Measurements from ENCODE around the gene SPCS2. TPM values are rescaled to one million over a fixed set of nuclear protein-coding genes. Genes with fewer than 3 reads are reported as not detected.

The SPCS2 gene
- total and polyA plus RNA-seq, 2 of the 8 experiments (the other 6 are each of a cell fraction or from before 2014, with no cell fraction given), result 92.7 to 161 TPM

DNA sequence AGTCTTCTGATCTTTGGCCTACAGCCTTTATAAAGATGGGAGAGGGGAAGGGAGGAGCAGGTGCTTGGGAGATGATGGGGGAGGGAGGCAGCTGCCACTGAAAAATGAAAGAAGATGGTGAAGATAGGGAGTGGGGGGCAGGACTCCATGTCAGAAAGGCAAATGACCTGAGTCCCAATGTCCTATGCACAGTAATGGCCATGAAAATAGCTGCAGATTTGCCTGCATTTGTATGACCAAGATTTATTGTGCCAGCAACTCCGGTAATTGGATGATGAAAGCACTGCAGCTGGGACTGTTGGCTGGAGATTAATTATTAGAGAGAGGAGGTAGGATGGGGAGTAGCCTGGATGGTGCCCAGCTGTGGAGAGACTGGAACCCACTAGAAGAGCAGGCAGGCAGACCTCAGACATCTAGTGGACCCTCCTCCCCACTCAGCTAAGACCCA is 75.7 kb downstream of the SPCS2 start (continued):
- TF ChIP-seq, protein P1, sequence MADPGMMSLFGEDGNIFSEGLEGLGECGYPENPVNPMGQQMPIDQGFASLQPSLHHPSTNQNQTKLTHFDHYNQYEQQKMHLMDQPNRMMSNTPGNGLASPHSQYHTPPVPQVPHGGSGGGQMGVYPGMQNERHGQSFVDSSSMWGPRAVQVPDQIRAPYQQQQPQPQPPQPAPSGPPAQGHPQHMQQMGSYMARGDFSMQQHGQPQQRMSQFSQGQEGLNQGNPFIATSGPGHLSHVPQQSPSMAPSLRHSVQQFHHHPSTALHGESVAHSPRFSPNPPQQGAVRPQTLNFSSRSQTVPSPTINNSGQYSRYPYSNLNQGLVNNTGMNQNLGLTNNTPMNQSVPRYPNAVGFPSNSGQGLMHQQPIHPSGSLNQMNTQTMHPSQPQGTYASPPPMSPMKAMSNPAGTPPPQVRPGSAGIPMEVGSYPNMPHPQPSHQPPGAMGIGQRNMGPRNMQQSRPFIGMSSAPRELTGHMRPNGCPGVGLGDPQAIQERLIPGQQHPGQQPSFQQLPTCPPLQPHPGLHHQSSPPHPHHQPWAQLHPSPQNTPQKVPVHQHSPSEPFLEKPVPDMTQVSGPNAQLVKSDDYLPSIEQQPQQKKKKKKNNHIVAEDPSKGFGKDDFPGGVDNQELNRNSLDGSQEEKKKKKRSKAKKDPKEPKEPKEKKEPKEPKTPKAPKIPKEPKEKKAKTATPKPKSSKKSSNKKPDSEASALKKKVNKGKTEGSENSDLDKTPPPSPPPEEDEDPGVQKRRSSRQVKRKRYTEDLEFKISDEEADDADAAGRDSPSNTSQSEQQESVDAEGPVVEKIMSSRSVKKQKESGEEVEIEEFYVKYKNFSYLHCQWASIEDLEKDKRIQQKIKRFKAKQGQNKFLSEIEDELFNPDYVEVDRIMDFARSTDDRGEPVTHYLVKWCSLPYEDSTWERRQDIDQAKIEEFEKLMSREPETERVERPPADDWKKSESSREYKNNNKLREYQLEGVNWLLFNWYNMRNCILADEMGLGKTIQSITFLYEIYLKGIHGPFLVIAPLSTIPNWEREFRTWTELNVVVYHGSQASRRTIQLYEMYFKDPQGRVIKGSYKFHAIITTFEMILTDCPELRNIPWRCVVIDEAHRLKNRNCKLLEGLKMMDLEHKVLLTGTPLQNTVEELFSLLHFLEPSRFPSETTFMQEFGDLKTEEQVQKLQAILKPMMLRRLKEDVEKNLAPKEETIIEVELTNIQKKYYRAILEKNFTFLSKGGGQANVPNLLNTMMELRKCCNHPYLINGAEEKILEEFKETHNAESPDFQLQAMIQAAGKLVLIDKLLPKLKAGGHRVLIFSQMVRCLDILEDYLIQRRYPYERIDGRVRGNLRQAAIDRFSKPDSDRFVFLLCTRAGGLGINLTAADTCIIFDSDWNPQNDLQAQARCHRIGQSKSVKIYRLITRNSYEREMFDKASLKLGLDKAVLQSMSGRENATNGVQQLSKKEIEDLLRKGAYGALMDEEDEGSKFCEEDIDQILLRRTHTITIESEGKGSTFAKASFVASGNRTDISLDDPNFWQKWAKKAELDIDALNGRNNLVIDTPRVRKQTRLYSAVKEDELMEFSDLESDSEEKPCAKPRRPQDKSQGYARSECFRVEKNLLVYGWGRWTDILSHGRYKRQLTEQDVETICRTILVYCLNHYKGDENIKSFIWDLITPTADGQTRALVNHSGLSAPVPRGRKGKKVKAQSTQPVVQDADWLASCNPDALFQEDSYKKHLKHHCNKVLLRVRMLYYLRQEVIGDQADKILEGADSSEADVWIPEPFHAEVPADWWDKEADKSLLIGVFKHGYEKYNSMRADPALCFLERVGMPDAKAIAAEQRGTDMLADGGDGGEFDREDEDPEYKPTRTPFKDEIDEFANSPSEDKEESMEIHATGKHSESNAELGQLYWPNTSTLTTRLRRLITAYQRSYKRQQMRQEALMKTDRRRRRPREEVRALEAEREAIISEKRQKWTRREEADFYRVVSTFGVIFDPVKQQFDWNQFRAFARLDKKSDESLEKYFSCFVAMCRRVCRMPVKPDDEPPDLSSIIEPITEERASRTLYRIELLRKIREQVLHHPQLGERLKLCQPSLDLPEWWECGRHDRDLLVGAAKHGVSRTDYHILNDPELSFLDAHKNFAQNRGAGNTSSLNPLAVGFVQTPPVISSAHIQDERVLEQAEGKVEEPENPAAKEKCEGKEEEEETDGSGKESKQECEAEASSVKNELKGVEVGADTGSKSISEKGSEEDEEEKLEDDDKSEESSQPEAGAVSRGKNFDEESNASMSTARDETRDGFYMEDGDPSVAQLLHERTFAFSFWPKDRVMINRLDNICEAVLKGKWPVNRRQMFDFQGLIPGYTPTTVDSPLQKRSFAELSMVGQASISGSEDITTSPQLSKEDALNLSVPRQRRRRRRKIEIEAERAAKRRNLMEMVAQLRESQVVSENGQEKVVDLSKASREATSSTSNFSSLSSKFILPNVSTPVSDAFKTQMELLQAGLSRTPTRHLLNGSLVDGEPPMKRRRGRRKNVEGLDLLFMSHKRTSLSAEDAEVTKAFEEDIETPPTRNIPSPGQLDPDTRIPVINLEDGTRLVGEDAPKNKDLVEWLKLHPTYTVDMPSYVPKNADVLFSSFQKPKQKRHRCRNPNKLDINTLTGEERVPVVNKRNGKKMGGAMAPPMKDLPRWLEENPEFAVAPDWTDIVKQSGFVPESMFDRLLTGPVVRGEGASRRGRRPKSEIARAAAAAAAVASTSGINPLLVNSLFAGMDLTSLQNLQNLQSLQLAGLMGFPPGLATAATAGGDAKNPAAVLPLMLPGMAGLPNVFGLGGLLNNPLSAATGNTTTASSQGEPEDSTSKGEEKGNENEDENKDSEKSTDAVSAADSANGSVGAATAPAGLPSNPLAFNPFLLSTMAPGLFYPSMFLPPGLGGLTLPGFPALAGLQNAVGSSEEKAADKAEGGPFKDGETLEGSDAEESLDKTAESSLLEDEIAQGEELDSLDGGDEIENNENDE (IDR thresholded peaks at IDR 0.05; ENCODE audit: insufficient replicate concordance, low read length), result no peak
- TF ChIP-seq SRF (IDR thresholded peaks at IDR 0.05; ENCODE audit: low read depth, low read length) (no peak), EZH2 (IDR thresholded peaks at IDR 0.05; ENCODE audit: low read depth, low read length, severe bottlenecking) (no peak), POLR2A (IDR thresholded peaks at IDR 0.05; ENCODE audit: control extremely low read depth in 1 of 2, low read depth in 2 of 2, low read length in 2 of 2) (no peak), EGR1 (IDR thresholded peaks at IDR 0.05; ENCODE audit: borderline replicate concordance, low read depth, low read length) (no peak)

All from H1 (cell line).